Prostate gland (tissue), 2 donors: ENCODE results near the gene LRP3. TPM values are rescaled to one million over a fixed set of nuclear protein-coding genes. Genes with fewer than 3 reads are reported as not detected.
"Not testable (repeated sequence)": the region's sequence is repeated elsewhere in the genome, so short reads cannot be mapped to it uniquely, and the experiment has no call there.

Experiments
- DNase-seq: peaks from one replicate; pipeline ENCODE4 v3.0.0-alpha.2; 2019; ENCODE audit warnings: low spot score
- H3K27ac ChIP-seq, 2 donors: fragments of 200-600 bp; sonication (generic); 2 replicates each; pipeline ENCODE4 v1.5.1; 2017 to 2019
- H3K27me3 ChIP-seq: fragments of 200-600 bp; sonication (generic); replicated peaks from 2 replicates; pipeline ENCODE4 v1.5.1; 2019; ENCODE audit not compliant: insufficient read depth
- H3K36me3 ChIP-seq, 2 donors: fragments of 200-600 bp; sonication (generic); 1 replicate in 1 of 2; 2 replicates in 1 of 2; pipeline versions ENCODE4 v1.5.1 to v1.8.1; 2017 to 2019
- H3K4me1 ChIP-seq: fragments of 200-600 bp; sonication (generic); replicated peaks from 2 replicates; pipeline ENCODE4 v1.5.1; 2019
- H3K4me3 ChIP-seq, 2 donors: fragments of 200-600 bp; sonication (generic); 2 replicates each; pipeline ENCODE4 v1.5.1; 2017 to 2019
- H3K9me3 ChIP-seq: fragments of 200-600 bp; sonication (generic); 2 replicates; pipeline ENCODE4 v1.5.1; 2017
- CTCF ChIP-seq, 4 experiments: fragments of 200-600 bp in 2 of 4; fragments of 450-650 bp in 2 of 4; sonication (generic) in 2 of 4; IDR thresholded peaks; 1 replicate in 3 of 4; 2 replicates in 1 of 4; pipeline ENCODE4 v1.5.1; 2016 to 2019; ENCODE audit warnings: antibody characterized with exemption in 4 of 4, mild to moderate bottlenecking in 2 of 4, moderate library complexity in 2 of 4
- POLR2A ChIP-seq: fragments of 450-650 bp; IDR thresholded peaks from one replicate; pipeline ENCODE4 v1.6.1; 2016; ENCODE audit warnings: antibody characterized with exemption, mild to moderate bottlenecking
- POLR2AphosphoS5 ChIP-seq: sonication (generic); formaldehyde crosslinking; IDR thresholded peaks from one replicate; pipeline ENCODE4 v1.6.1; 2017; ENCODE audit warnings: antibody characterized with exemption
- WGBS: methylation state at CpG from one replicate; pipeline ENCODE4 v1.1.5; 2018; 5-methylcytosine and 5-hydroxymethylcytosine counted together
- intact Hi-C: fragments of 100-400 bp; cut with DNase I; formaldehyde crosslinking; loops from one replicate; pipeline ENCODE4 v1.14.2; 2022
- total RNA-seq, 2 donors: library from RNA; depleted of rRNA; stranded (reverse); fragments of >200 nt; gene quantifications; one replicate each; pipeline ENCODE4 v1.1.0, GENCODE V29; 2016

LRP3 gene
- total RNA-seq, 2 donors from 2014 or later, result 63.7 to 64.4 TPM

GRCh38 chr19:33152176-33152575, 42.0 kb upstream of the LRP3 start:
- no peak overlapping the region for H3K4me3 ChIP-seq
- intact Hi-C loops, result no loop called here
- DNase-seq, result no peak
- no peak overlapping the region for H3K27ac ChIP-seq
- no peaks in the 10 kb centered on the region for H3K36me3 ChIP-seq
- 70% methylated on average over 2 of the region's 2 CpGs for WGBS
- TF ChIP-seq POLR2A, result no peak
- no peaks in the 10 kb centered on the region for H3K4me1 ChIP-seq
- H3K27me3 ChIP-seq, result no peaks in the 10 kb centered on the region
- H3K9me3 ChIP-seq, result no peaks in the 10 kb centered on the region

- H3K36me3 ChIP-seq, DNase-seq, intact Hi-C loops, H3K9me3 ChIP-seq, H3K27me3 ChIP-seq, H3K4me1 ChIP-seq, H3K4me3 ChIP-seq, H3K27ac ChIP-seq: not testable (repeated sequence)
- WGBS, result 86% methylated on average over 4 of the region's 4 CpGs
Observed at GRCh38 chr19:33152625-33153024, 41.5 kb upstream of the LRP3 start.

- H3K27me3 ChIP-seq, H3K27ac ChIP-seq, DNase-seq, H3K9me3 ChIP-seq, H3K36me3 ChIP-seq, H3K4me1 ChIP-seq, H3K4me3 ChIP-seq, intact Hi-C loops: not testable (repeated sequence)
- WGBS, result 81% methylated on average over 6 of the region's 6 CpGs
Observed at GRCh38 chr19:33154313-33154712, 39.8 kb upstream of the LRP3 start.

- WGBS, result 66% methylated on average over 5 of the region's 5 CpGs
- Histone ChIP-seq H3K4me1 (no peaks in the 10 kb centered on the region), H3K27ac (no peak overlapping the region), H3K4me3 (no peak overlapping the region), H3K36me3 (no peaks in the 10 kb centered on the region), H3K27me3 (no peaks in the 10 kb centered on the region), H3K9me3 (no peaks in the 10 kb centered on the region)
- no peak for TF ChIP-seq POLR2AphosphoS5
- TF ChIP-seq CTCF (IDR thresholded peaks at IDR 0.05), result no peak
- TF ChIP-seq POLR2A, result no peak
- no peak for DNase-seq
- intact Hi-C loops, result no loop called here
Observed at GRCh38 chr19:33156334-33156733, 37.8 kb upstream of the LRP3 start.

- Histone ChIP-seq H3K4me3 (no peak overlapping the region), H3K4me1 (no peaks in the 10 kb centered on the region), H3K9me3 (no peaks in the 10 kb centered on the region), H3K36me3 (no peaks in the 10 kb centered on the region), H3K27ac (no peak overlapping the region), H3K27me3 (no peaks in the 10 kb centered on the region)
- no peak for DNase-seq
- TF ChIP-seq CTCF (IDR thresholded peaks at IDR 0.05), result no peak
- no peak for TF ChIP-seq POLR2A
- TF ChIP-seq POLR2AphosphoS5, result no peak
- 89% methylated on average over 3 of the region's 3 CpGs for WGBS
- intact Hi-C loops, result no loop called here
Observed at GRCh38 chr19:33157906-33158305, 36.2 kb upstream of the LRP3 start.

GRCh38 chr19:33158365-33158764, 35.8 kb upstream of the LRP3 start:
- intact Hi-C loops, result no loop called here
- TF ChIP-seq POLR2AphosphoS5 (no peak), POLR2A (no peak), CTCF (IDR thresholded peaks at IDR 0.05) (no peak)
- DNase-seq, result no peak

More at GRCh38 chr19:33158365-33158764, 35.8 kb upstream of the LRP3 start:
- no peaks in the 10 kb centered on the region for H3K4me1 ChIP-seq
- no peaks in the 10 kb centered on the region for H3K9me3 ChIP-seq
- H3K27me3 ChIP-seq, result no peaks in the 10 kb centered on the region
- WGBS, result 89% methylated on average over 6 of the region's 6 CpGs
- H3K36me3 ChIP-seq, result no peaks in the 10 kb centered on the region
- H3K4me3 ChIP-seq, result no peak overlapping the region
- H3K27ac ChIP-seq, result no peak overlapping the region
